NOMO-1 treated with DMSO at 0.1 percent for 48 hours (cell line): Measurements from ENCODE around the gene REEP3.

Experiments used
- DNase-seq: peaks from one replicate; lab custom pipeline; 2025; ENCODE audit not compliant: unreplicated experiment; lab: John Stamatoyannopoulos, UW

The REEP3 gene

GRCh38 chr10:63505562-63505961 is 15.6 kb upstream of the REEP3 start:
- no peak for DNase-seq

GRCh38 chr10:63506554-63506953 is 14.6 kb upstream of the REEP3 start:
- DNase-seq = no peak

- peak; percentile 80 for DNase-seq
These were observed 6.0 kb upstream of the REEP3 start for GRCh38 chr10:63515002-63515763.

- DNase-seq = no peak
These were observed 5.0 kb upstream of the REEP3 start for GRCh38 chr10:63516207-63516606.

- DNase-seq = peak; percentile 71
These were observed 2.4 kb upstream of the REEP3 start for GRCh38 chr10:63518690-63519288.

GRCh38 chr10:63521416-63522276 is 445 bp downstream of the REEP3 start:
- DNase-seq = peak; percentile 33

GRCh38 chr10:63522277-63522687 is 1.1 kb downstream of the REEP3 start:
- DNase-seq = peak; percentile 71

- DNase-seq = peak; percentile 54
These were observed 1.8 kb downstream of the REEP3 start for GRCh38 chr10:63522995-63523394.

GRCh38 chr10:63525021-63525420 is 3.8 kb downstream of the REEP3 start:
- peak; percentile 62 for DNase-seq

- no peak for DNase-seq
These were observed 6.2 kb downstream of the REEP3 start for GRCh38 chr10:63527401-63527800.

- peak; percentile 41 for DNase-seq
These were observed 7.0 kb downstream of the REEP3 start for GRCh38 chr10:63528084-63528744.

- DNase-seq = no peak
These were observed 9.2 kb downstream of the REEP3 start for GRCh38 chr10:63530409-63530808.

GRCh38 chr10:63534723-63535122 is 13.5 kb downstream of the REEP3 start:
- DNase-seq = no peak

GRCh38 chr10:63536698-63537097 is 15.5 kb downstream of the REEP3 start:
- DNase-seq = no peak

- DNase-seq = no peak
These were observed 16.3 kb downstream of the REEP3 start for GRCh38 chr10:63537536-63537935.

- DNase-seq = no peak
These were observed 18.2 kb downstream of the REEP3 start for GRCh38 chr10:63539377-63539776.

GRCh38 chr10:63539994-63540393 is 18.8 kb downstream of the REEP3 start:
- no peak for DNase-seq

- DNase-seq = no peak
These were observed 21.8 kb downstream of the REEP3 start for GRCh38 chr10:63542835-63543575.

GRCh38 chr10:63543576-63543962 is 22.4 kb downstream of the REEP3 start:
- DNase-seq = no peak

- no peak for DNase-seq
These were observed 23.2 kb downstream of the REEP3 start for GRCh38 chr10:63544418-63544817.
